GM18511 (cell line): Measurements from ENCODE around the gene KLHL30.

Experiments
- ATAC-seq: cut with Tn5 transposase; IDR thresholded peaks from one replicate; pipeline ENCODE4 v1.9.1; 2021; ENCODE audit warnings: mild to moderate bottlenecking, moderate library complexity; ENCODE audit not compliant: unreplicated experiment

Gene KLHL30

DNA sequence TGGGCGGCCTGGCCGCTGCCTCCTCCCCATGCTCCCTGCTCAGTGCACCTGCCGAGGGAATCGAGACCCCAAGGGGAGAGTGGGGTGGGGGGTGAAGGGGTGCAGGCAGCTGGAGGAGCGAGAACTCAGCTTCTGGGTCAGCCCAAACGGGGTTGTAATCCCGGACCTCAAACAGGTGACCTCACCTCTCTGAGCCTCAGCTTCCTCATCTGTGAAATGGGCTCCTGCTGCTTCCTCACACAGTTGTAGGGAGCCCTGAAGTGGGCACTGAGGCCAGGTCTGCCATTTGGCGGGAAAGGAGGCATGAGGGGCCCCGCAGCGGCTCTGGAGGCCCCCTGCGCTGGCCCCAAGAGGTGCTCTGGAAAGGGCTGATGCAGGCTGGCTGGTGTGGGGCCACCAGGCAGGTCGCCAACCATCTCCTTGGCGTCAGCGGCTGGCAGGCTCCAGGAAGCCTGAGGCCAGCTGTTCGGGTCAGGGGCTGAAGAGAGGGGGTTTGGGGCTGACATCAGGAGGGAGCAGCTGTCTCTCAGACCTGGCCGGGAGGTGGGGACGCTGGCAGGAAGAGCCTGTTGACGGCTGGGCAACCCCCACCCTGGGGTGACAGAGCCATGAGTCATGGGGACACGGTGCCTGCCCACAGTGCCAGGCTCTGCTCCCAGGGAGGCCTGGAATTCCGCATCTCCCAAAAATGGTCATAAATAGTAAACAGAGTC, 4.9 kb downstream of the KLHL30 start:
- no peak for ATAC-seq

DNA sequence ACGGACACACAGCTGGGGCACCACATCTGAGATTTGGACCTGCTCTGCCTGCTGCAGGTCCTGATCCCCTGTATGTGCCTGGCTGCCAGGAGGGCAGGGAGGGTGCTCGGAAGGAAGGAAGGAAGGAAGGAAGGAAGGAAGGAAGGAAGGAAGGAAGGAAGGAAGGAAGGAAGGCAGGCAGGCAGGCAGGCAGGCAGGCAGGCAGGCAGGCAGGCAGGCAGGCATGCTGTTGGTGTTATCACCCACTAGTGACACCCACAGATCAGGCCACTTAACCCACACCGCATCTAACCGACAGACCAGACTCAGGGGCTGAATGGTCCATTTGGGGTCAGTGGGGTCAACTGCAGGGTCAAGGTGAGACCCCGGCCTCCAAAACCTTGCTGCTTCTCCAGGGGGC, 5.8 kb downstream of the KLHL30 start:
- no peak for ATAC-seq

DNA sequence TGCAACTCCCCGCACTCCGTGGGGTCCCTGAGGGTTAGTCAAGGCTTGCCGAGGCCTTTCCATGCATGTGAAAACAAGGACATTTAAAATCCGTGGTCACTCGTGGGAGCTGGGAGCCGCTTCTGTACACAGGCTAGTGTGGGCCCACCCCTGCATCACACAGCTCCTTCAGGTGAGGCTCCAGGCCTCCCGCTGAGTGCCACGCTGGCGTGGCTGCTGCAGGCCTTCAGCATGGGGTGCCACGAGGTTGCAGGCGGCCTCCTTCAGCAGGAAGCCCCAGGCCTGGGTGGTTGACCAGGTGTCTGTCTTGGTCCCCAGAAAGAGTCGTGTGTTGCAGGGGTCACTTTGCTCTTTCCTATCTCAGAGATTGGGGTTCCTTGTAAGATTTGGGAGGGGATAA, 6.6 kb downstream of the KLHL30 start:
- ATAC-seq, result no peak

DNA sequence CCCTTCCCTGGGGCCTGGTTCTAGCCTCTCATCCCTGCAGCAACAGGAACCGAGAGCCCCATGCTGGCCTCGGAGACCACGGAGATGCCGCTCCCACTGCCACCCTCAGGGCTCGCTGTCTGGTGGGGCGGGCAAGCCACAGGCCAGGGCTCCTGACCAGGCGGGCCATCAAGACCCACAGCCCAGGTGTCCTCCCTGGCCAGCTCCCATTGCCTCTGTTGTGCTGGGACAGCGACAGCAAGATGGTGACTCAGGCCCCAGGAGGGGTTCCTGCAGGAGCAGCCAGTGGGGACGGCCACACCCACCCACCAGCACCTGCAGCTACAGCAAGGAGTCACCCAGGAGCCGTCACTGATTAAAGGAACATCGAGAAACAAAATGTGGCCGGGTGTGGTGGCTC, 7.4 kb downstream of the KLHL30 start:
- ATAC-seq, result no peak

DNA sequence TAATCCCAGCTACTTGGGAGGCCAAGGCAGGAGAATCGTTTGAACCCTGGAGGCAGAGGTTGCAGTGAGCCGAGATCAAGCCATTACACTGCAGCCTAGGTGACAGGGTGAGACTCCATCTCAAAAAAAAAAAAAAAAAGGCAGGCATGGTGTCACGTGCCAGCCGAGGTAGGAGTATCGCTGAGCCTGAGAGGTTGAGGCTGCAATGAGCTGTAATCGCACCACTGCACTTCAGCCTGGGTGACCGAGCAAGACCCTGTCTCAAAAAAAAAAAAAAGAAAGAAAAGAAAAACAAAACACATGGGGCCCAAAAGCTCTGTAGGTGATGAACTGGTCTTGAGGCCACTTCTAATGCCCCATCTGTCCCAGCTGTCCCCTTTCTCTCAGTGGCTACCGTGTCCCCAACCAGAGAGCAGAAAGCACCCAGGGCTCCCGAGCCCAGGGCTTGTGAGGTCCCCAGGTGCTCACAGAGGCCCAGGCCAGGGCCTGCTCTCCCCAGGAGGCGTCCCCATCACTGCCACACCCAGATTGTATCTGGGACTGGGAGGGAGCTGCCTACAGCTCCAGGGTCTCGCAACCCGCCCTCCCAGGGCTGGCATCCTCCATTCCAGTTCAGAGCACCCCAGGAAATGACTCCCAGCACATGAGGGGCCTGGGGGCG, 8.5 kb downstream of the KLHL30 start:
- ATAC-seq, result no peak

DNA sequence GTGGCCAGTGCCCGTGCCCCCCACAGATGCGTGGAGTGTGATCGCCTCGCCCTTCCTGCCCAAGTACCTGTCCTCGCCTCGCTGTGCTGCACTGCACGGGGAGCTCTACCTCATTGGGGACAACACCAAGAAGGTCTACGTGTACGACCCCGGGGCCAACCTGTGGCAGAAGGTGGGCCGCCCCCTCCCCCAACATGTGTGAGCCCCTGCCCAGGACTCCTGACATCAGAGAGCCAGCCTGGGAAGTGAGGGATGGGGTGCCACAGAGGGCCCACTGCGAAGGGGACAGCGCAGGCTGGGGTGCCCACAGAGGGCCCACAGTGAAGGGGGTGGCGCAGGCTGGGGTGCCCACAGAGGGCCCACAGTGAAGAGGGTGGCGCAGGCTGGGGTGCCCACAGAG, 10.5 kb downstream of the KLHL30 start:
- ATAC-seq, result no peak

DNA sequence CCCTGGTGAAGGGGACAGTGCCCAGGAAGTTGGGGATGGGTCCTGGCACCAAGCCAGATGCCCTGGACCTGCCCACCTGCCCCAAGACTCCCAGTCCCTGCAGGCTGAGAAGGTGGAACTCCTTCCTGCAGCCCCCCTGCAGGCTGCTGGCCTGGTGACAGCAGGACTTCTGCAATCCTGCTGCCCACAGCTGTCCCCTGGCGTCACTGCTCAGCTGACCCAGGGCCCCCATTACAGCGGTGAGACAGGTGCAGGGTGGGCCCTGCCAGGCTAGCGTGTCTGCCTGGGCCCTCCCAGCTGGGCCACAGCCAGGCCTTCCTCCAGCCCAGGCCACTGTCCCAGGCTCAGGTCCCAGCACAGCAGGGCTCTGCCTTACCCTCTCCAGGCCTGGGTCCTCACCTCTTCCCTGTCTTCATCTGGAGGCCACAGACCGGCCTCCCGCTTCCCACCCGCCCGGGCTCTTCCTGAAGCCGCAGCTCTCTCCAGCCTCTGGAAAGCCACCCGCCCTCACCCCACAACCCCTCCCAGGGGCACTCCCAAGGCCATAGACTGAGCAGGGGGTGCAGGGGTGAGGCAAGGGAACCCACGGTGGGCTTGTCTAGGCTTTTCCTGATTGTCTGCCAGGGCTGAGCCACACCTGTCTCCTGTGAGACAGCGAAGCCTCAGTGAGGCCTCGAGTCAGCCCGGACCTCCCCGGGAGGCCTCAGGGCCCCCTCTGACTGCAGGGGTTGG, 11.5 kb downstream of the KLHL30 start:
- no peak for ATAC-seq

DNA sequence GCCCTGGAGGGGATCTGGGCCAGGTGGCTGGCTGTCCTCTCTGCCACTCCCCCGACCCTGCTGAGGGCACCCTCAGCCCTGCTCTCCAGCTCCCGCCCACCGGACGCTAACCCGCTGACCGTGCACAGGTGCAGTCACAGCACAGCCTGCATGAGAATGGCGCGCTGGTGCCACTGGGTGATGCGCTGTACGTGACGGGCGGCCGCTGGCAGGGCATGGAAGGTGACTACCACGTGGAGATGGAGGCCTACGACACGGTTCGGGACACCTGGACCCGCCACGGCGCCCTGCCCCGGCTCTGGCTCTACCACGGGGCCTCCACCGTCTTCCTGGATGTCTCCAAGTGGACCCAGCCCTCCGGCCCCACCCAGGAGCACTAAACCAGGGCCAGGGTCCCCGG, 12.2 kb downstream of the KLHL30 start:
- ATAC-seq, result no peak

DNA sequence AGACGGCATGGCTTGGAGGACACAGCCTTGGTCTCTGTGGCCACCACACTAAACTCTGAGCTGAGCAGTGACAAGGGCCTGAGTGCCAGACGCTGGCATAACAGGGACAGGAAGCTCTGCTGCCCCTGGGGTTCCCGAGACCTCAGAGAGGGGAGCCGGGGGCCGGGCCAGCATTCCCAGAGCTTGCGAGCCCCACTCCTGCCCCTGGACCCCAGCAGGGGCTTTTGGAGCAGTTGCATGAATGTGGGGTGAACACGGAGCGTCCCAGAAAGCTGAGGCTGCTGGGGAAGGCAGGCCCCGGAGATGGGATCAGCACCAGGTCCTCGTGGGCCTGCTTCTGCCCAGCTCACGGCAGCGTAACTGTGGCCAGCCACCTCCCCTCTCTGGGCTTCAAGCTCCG, 12.7 kb downstream of the KLHL30 start:
- ATAC-seq, result no peak

DNA sequence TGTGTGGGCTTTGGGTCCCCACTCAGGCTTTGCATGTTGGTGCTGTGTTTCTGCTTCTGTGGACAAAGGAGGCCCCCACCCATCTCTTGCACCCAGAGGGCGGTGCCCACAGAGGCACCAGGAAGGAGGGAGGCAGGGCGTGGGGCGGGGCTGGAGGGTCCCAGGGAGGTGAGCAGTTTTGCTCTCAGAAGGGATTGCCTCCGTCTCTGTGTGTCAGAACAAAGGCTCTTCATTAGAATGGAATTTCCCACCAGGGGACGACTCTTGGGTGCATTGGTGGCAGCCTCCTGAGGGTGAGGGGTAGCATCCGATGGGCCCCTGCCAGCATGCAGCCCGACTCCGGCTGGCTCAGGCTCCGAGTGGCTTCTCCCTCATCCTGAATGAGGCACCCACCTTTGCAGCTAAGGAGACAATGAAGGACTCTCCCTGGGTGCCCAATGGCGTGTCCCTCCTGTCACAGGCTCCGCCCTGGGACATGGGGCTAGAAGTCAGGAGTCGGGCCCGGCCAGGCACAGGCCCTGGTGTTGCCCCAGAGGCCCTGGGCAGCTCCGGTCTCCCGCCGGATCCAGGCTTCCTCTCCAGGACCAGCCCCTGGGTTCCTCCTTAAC, 13.3 kb downstream of the KLHL30 start:
- ATAC-seq, result no peak

DNA sequence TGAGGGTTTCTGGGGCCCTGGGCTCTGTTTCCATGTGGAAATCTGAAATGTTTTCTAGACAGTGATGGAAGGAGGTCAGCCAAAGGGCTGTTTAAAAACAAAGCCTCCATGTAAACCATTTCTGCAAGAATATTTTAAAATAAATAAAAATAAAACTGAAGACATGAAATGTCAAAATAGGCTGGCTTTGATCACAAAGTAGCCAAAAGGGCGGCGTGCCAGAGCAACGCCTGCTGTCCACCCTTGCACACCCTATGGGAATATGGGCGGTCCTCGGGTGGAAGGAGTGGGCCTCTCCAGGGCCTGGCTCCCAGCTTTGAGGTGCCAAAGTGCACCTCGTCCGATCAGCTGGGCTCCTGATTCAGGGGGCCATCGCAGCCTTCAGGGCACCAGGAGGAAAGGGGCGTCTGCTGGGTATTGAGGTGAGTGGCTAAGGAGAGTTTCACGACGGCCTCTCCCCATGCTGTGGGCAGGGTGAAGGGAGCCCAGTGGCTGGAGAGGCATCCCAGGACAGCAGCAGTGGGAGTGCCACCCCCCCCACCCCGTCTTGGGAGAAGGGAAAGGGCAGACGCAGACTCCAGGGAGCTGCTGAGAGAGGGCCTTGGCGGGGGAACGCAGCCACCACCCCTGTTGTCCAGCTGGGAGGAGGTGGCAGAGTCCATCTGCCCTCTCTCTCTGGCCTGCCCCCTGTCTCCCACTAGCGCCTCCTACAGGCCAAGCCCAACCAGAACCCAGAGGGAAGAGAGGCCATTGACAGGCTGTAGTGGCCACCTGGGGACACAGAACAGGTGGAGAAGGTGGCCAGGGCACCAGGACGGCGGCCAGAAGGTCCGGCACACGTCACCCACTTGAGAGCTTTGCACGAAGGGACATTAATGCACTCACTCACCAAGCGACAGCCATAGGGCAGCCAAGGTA, 14.6 kb downstream of the KLHL30 start:
- no peak for ATAC-seq

DNA sequence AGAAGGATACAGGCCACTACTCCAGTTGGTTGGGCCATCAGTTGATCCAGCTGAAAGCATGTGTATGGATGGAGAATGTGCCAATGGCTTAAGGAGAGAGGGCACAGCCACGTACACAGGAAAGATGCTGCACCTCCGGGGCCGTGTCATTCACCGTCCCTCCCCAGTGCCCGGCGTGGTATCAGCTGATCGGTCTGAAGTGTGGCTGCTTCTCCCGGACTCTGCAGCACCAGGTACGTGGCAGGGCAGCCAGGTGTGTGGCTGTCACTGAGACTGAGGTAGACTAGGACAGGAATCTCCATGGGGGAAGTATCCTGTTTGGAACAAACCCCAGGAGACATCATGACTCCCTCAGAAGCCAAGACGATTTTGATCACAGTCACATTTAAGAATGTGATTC, 16.1 kb downstream of the KLHL30 start:
- ATAC-seq, result no peak

DNA sequence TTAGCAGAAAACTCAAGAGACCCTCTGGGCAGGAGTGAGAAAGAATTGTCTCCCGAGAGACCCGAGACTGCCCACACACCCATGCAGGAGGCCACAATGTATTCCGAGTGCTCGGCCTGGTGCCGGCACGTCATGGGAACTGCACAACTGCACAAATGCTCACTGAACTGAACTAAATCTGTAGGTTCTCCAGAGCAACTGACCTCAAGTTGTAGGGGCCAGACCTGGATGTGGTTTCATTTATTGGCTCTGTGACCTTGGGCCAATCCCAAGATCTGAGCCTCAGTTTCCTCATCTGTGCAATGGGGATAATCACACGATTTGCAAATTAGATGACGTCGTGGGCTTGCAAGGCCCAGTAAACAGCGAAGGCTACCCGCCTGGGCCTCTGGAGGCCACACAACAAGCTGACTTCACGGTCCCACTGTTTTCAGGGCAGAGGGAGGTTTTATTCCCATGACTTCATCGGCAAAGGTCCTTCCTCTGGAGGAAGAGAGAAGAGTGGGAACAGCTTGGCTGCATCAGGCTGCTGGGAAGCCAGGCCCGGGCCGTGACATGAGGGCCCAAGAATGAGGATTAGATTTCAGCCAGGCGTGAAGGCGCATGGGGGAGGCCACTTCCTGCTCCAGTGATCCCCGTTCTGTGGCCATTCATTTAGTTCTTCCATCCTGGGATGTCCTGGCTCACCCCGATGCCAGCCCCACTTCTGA, 16.7 kb downstream of the KLHL30 start:
- no peak for ATAC-seq

DNA sequence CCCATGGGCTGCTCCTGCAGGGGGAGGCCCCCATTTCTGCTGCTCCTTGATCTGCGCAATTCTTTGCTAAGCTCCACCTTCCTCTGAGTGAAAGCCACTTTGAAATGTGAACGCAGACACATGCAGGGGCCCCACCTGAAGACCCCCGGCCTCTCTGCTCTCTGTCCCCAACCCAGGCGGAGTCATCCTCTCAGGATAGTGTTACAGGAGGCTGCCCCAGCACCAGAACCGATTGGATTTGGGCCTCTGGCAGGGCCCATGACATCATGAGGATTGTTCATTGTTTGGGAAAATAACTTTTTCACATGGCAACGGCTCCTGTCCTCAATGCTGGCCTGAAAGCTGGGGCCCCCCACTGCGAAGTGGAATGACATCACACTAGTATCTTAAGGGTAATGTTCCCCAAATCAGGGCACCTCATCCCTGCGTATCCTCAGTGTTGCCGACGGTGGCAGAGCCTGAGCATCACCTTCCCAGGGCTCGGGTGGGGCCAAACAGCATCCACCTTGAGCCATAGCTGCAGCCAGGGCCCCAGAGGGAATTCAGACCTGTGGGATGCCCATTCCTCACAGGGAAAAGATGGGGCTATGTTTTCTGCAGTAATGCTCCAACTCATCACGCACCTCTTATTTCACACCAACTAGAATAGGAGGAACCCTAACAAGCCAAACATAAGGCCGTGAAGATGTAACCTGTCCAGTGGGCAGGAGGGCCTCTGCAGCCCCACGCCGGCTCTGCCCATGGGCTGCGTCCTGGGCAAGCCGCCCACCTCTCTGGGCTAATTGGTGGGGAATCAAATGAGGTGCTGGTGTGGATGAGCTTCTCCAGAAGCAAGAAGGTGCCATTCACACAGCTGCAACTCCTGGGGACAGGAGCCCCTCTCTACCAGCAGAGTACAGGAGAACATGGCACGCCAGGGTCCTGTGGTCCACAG, 17.6 kb downstream of the KLHL30 start:
- ATAC-seq, result no peak

DNA sequence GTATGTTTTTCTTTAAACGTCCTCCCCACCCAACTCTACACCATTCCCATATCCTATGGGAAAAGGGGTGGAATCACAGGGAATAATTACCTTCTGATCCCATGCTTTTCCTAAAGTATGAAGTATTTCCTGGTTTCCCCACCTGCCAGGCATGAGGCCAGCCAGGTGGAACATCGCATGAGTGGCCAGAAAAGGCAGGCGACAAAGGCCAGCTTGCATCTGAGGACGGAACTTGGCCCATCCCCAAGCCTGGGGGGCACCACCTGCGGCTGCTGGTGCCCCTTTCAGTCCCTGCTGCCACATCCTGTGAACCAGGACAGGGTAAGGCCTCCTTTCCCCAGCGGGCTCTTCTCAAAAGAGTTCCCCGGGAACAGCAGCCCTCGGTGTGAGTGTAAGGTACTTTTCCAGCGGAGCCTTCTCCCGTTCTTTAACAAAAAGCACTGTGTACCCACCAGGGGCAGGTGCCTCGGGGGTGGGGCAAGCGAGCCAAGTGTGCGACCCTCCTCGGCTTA, 19.1 kb downstream of the KLHL30 start:
- ATAC-seq, result no peak

DNA sequence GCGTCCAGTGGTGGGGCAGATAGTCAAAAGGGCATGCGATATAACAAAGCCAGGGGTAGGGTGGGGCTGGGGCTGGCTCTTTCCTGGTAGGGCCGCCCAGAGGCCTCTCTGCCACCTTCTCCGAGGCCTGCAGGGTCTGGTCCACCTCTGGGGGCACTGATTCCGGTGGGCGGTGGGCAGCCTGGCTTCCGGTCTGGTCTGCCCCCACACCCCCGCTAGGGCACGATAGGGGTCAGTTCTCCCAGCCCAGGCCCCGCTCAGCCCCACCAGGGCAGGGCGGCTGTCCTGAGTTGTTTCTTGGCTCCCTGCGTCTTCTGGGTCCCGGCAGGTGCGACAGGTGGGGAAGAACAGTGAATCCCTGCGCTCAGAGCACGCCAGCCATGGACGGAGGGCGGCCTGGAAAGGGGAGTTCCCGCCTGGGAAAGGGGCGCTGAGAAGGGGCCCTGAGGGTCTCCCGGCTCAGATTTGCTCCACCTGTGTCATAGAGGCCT, 19.6 kb downstream of the KLHL30 start:
- no peak for ATAC-seq

DNA sequence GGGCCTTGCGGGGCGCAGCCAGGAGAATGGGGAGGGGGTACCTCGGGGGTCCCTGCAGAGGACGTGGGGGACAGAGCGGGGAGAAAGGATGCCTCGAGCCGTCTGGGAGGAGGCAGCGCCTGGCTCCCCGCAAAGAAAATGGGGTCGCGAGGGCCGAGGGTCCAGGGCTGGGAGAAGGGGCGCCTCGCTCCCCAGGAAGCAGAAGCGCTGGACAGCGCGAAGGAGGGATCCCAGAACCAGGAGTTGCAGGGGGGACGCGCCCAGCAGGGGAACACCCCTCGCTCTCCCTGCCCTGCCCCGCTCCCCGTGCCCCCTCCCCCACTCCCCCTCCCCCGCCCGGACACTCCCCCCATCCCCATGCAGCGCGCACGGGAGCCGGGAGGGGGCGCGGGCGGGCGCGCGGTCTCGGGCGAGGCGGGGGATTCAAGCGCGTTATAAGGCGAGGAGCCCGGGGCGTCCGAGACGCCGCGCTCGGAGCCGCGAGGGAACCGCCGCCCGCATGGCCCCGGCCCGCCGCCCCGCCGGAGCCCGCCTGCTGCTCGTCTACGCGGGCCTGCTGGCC, 20.1 kb downstream of the KLHL30 start, which contains the start of gene ERFE:
ERFE (plus strand) TSS at position 462 of the 562 bp plus-strand sequence; CDS start at position 500, 38 bp downstream.
- peak; percentile 58 for ATAC-seq

DNA sequence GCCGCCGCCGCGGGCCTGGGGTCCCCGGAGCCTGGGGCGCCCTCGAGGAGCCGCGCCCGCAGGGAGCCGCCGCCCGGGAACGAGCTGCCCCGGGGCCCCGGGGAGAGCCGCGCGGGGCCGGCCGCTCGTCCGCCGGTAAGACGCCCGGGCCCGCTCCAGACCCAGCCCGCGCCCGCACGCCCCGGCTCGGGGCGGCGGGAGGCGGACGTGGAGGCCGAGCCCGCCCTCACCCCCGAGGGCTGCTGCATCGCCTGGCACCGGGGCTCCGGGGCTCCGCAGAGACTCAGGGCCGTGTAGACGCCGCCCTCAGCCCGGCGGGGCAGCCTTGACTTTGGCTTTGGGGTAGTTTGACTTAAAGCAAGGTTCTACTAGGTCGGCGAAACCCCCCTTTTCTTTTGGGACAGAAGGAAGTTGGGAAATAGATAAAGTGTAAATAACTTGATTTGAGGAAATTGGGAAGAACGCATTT, 20.6 kb downstream of the KLHL30 start:
- peak; percentile 27 for ATAC-seq
